Duodenal mucosa (tissue), 2 donors: ENCODE data around the gene PARD3B.

ENCODE experiments used
- H3K27ac ChIP-seq: one replicate; pipeline ENCODE4 v1.7.0; 2013; ENCODE audit warnings: low read depth, low read length
- H3K27me3 ChIP-seq, 2 donors: one replicate each; pipeline ENCODE4 v1.7.0; 2013; ENCODE audit warnings: low read length in 2 of 2, control low read depth in 1 of 2; ENCODE audit not compliant: insufficient read depth in 2 of 2, control insufficient read depth in 1 of 2
- H3K36me3 ChIP-seq, 2 donors: one replicate each; pipeline ENCODE4 v1.7.0; 2013; ENCODE audit warnings: low read length in 2 of 2, control low read depth in 1 of 2; ENCODE audit not compliant: insufficient read depth in 2 of 2, control insufficient read depth in 1 of 2
- H3K4me1 ChIP-seq, 2 donors: one replicate each; pipeline ENCODE4 v1.7.0; 2013; ENCODE audit warnings: low read length in 2 of 2, control low read depth in 1 of 2; ENCODE audit not compliant: insufficient read depth in 2 of 2, control insufficient read depth in 1 of 2
- H3K4me3 ChIP-seq, 2 donors: one replicate each; pipeline ENCODE4 v1.7.0; 2013; ENCODE audit warnings: low read length in 2 of 2, low read depth in 1 of 2
- H3K9ac ChIP-seq, 2 donors: one replicate each; pipeline ENCODE4 v1.7.0; 2013; ENCODE audit warnings: low read length in 2 of 2, low read depth in 1 of 2
- H3K9me3 ChIP-seq, 2 donors: one replicate each; pipeline ENCODE4 v1.7.0; 2013; ENCODE audit warnings: low read length in 2 of 2, control low read depth in 1 of 2; ENCODE audit not compliant: control insufficient read depth in 1 of 2

The PARD3B gene

DNA sequence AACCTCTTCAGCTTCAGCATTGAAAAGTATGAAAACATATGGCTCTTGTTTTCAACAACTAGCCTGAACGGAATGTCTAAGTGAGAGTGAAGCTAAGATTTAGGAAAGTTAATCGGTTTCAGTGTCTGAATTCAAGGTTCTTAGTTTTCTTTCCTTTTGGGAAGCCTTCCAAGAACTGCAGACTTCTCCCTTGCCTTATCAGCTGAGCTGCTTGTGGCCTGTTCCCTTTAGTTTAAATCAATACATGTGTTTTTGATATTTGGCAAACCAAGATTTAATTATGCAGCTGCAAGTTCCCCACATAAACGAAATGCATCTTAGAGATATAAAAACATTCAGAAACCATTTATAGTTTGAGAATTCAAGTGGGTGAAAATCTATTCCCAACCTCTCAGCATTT, 862.7 kb downstream of the PARD3B start:
- no peak overlapping the region for H3K27ac ChIP-seq
- no peak overlapping the region for H3K4me3 ChIP-seq
- no peaks in the 10 kb centered on the region for H3K27me3 ChIP-seq
- no peak overlapping the region for H3K9ac ChIP-seq
- no peaks in the 10 kb centered on the region for H3K9me3 ChIP-seq
- H3K4me1 ChIP-seq: peaks cover 21 to 34% of the 10 kb centered on the region in 2 donors
- H3K36me3 ChIP-seq: no peaks in the 10 kb centered on the region

DNA sequence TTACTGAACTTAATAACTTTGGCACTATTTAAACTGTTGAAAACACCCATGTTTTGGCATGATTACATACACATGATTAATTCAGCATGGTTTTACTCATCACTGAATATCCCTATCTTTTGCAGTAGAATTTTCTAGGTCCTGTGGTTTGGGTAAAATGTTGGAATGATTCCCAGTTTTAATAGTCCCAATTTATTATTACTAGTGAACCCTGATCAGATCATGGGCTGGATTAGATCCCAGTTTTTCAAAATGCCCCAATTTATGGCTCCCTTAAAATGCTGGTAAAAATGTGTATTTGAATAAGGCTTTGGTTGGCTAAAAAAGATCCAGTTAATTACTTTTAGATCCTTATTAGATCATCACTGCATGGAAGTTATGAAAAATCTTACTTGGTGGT, 863.4 kb downstream of the PARD3B start:
- Histone ChIP-seq H3K9ac (no peak overlapping the region), H3K36me3 (no peaks in the 10 kb centered on the region), H3K27me3 (no peaks in the 10 kb centered on the region), H3K27ac (no peak overlapping the region), H3K4me1 (peaks cover 21 to 34% of the 10 kb centered on the region in 2 donors), H3K9me3 (no peaks in the 10 kb centered on the region), H3K4me3 (no peak overlapping the region)

DNA sequence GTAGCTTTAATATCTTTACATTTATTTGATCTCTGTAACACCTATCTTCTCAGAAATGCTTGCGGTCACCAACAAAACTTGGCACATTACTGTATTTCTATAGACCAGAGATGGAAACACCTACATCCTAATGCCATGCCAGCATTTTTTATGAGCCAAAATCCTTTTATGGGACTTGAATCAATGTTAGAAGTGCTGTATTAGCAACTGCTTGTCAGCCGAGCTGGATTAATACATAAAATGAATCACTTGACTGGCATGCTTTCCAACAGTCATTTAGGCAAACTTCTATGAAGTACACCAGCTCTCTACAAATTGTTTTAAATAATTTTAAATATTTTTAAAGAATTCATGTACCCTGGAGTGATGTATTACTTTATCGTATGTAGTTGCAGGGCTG, 864.1 kb downstream of the PARD3B start:
- no peak overlapping the region for H3K9ac ChIP-seq
- no peak overlapping the region for H3K27ac ChIP-seq
- H3K4me1 ChIP-seq: peaks cover 21 to 34% of the 10 kb centered on the region in 2 donors
- H3K36me3 ChIP-seq: no peaks in the 10 kb centered on the region
- H3K27me3 ChIP-seq: no peaks in the 10 kb centered on the region
- no peaks in the 10 kb centered on the region for H3K9me3 ChIP-seq
- H3K4me3 ChIP-seq: no peak overlapping the region

DNA sequence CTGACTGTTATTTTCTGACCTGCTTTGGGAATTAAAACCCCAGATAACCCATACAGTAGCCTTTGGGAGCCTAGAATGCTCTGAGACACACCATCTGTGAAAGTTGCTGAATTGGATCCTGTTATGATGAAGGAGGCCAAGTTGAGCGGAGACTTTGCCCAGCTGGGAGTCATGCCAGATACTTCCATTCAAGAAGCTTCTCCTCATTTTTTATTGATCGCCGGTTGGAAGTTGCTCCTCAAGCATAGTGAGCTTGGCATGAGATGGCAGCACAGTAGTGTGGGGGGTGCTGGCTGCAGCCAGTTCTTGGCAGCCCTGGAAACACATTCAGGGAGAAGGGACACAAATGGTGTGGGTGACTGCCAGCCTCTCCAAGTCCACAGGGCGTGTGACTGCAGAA, 866.3 kb downstream of the PARD3B start:
- Histone ChIP-seq H3K4me3 (no peak overlapping the region), H3K36me3 (no peaks in the 10 kb centered on the region)

DNA sequence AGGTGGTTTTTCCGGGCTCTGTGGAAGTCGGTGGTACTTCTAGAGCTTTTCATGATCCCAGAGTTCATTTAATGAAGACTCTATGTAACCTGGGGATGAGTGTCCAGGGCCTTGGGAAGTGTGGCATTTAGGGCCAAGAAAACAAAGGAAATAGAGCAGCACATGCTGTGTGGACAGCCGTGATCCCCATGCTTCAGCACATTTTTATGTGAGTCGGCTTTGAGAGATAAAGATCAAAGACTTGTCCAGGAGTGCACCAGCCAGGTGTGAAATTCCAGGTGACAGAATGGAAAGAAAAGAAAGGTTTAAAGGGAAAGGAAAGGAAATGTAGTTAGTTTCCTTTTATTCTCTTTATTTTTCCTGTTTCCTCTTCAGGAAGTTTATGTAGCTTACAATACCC, 879.1 kb downstream of the PARD3B start:
- Histone ChIP-seq H3K4me1 (no peaks in the 10 kb centered on the region), H3K36me3 (no peaks in the 10 kb centered on the region), H3K4me3 (no peak overlapping the region), H3K27ac (no peak overlapping the region), H3K9ac (no peak overlapping the region), H3K9me3 (peaks cover 0 to 5% of the 10 kb centered on the region in 2 donors), H3K27me3 (no peaks in the 10 kb centered on the region)

More for the DNA sequence above, 866.3 kb downstream of the PARD3B start:
- no peak overlapping the region for H3K9ac ChIP-seq
- no peaks in the 10 kb centered on the region for H3K27me3 ChIP-seq
- no peak overlapping the region for H3K27ac ChIP-seq
- peaks cover 21 to 34% of the 10 kb centered on the region in 2 donors for H3K4me1 ChIP-seq
- no peaks in the 10 kb centered on the region for H3K9me3 ChIP-seq

DNA sequence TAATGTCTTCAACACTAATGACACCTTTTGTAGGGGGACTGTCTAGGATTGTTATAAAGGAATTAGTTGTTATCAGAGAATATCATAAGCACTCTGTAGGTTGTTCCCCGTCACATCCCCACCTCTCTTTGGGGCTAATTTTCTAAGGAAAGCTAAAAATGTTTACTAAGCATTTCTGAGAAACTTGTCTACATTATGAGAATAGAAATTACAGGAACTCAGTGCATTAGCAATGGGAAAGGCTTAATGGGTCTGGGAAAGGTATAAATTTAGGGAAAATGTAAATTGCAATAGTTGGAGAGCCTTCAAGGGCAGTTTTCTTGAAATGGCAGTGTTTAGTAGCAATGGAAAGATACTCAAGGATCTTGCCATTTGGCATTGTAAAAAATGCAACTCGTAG, 879.8 kb downstream of the PARD3B start:
- H3K4me1 ChIP-seq: no peaks in the 10 kb centered on the region
- H3K27me3 ChIP-seq: no peaks in the 10 kb centered on the region
- H3K36me3 ChIP-seq: no peaks in the 10 kb centered on the region
- no peak overlapping the region for H3K4me3 ChIP-seq
- H3K9ac ChIP-seq: no peak overlapping the region
- peaks cover 0 to 5% of the 10 kb centered on the region in 2 donors for H3K9me3 ChIP-seq
- no peak overlapping the region for H3K27ac ChIP-seq

DNA sequence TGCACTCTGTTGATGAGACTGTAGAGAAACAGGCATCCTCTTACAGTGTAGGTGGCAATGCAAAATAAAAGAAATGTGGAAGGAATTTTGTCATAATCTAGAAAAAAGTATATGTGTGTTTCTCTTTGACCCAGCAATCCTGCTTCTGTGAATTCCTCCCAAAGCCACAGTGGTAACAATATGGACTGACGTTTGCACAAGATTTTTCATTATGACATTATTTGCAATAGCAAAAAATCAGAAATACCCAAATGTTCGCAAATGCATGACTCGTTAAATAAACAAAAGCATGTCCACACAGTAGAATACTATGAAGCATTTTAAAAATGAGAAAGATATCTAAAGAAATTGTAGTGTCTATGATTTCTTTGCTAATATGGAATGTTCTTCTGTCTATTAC, 881.8 kb downstream of the PARD3B start:
- Histone ChIP-seq H3K4me3 (no peak overlapping the region), H3K27ac (no peak overlapping the region), H3K9ac (no peak overlapping the region), H3K9me3 (peaks cover 0 to 5% of the 10 kb centered on the region in 2 donors), H3K4me1 (no peaks in the 10 kb centered on the region), H3K27me3 (no peaks in the 10 kb centered on the region), H3K36me3 (no peaks in the 10 kb centered on the region)

DNA sequence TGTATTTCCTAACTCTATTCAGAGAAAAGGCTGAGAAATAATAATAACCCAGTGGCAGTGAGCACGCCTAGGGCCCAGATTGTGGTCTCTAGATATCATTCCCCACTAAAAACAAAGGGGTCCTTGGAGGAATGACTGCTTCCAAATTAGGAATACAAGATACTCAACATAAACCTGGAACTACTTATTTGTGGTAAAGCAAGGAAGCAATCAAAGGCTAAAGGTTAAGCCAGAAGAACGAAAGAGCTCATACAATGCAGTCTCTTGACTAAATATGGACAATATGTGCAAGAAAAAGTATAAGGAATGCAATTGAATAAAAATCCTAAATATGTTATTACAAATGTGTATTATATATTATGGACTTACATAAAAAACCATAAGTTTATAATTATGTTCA, 883.5 kb downstream of the PARD3B start:
- H3K27ac ChIP-seq: no peak overlapping the region
- no peak overlapping the region for H3K4me3 ChIP-seq
- no peaks in the 10 kb centered on the region for H3K36me3 ChIP-seq
- H3K9me3 ChIP-seq: no peaks in the 10 kb centered on the region
- no peak overlapping the region for H3K9ac ChIP-seq
- no peaks in the 10 kb centered on the region for H3K27me3 ChIP-seq
- no peaks in the 10 kb centered on the region for H3K4me1 ChIP-seq

DNA sequence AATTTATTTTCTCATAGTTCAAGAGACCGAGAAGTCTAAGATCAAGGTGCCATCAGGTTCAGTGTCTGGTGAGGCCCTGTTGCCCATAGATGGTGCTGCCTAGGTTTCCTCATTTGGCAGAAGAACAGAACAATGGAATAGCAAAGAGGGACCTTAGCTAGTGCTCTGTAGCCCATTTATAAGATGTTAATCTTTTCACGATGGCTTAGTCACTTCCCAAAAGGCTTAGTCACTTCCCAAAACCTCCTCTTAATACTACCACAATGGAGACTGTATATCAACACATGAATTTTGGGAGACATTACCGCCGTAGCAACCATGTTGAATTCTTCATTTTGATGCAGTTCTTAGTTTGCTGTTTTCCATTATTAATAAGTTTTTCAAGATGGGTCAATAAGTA, 890.7 kb downstream of the PARD3B start:
- H3K4me1 ChIP-seq: no peaks in the 10 kb centered on the region
- H3K27me3 ChIP-seq: no peaks in the 10 kb centered on the region
- H3K9me3 ChIP-seq: no peaks in the 10 kb centered on the region
- no peak overlapping the region for H3K4me3 ChIP-seq
- H3K9ac ChIP-seq: no peak overlapping the region
- no peaks in the 10 kb centered on the region for H3K36me3 ChIP-seq
- no peak overlapping the region for H3K27ac ChIP-seq

DNA sequence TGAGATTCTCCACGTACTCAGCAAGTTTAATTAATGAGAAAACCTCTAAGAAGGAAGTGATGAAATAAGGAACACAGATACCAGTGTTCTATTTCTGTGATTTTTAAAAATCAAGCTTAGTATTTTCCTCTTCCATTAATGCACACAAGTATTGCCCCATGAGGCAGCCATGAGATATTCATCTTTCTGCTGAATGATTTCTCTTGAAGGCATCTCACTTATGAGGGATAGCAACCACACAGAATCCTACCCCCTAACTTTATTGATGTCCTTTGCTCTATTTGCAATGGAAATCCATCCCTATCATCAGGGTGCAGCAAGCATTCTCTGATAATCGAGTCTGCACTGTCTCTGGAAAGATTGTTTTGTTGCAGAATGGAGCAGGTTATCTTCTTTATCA, 893.0 kb downstream of the PARD3B start:
- Histone ChIP-seq H3K27ac (no peak overlapping the region), H3K27me3 (no peaks in the 10 kb centered on the region), H3K4me3 (no peak overlapping the region), H3K9me3 (peaks cover 0 to 5% of the 10 kb centered on the region in 2 donors), H3K36me3 (no peaks in the 10 kb centered on the region), H3K9ac (no peak overlapping the region), H3K4me1 (no peaks in the 10 kb centered on the region)

DNA sequence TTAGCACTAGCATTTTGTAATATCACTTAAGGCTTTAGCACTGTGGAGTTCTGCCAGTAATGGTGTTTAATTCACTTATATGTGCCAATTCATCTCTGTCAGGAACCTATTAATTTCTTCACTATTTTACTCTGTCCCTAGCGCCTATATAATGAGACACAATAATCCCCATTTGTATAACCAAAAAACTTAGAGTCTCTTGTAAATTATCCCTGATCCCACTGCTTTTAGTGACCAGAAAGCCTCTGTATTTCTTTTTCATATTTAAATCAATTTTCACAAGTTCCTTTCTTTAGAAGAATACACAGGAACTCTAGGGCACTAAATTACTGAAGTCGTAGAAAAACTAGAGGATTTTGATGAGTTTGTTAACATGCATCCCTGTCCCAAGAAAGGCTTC, 894.3 kb downstream of the PARD3B start:
- Histone ChIP-seq H3K9ac (no peak overlapping the region), H3K27me3 (no peaks in the 10 kb centered on the region), H3K4me1 (no peaks in the 10 kb centered on the region), H3K27ac (no peak overlapping the region), H3K4me3 (no peak overlapping the region), H3K9me3 (peaks cover 0 to 8% of the 10 kb centered on the region in 2 donors), H3K36me3 (no peaks in the 10 kb centered on the region)
